ENCODE data around the gene ITPR1.

Gene ITPR1

GRCh38 chr3:4643904-4644547 lies 150.9 kb downstream of the ITPR1 start:
- no peak for DNase-seq (ENCODE audit: low spot score)

- DNase-seq (ENCODE audit: low spot score): no peak
Observed at GRCh38 chr3:4644951-4645350, 151.8 kb downstream of the ITPR1 start.

GRCh38 chr3:4645468-4645867 lies 152.3 kb downstream of the ITPR1 start:
- no peak for DNase-seq (ENCODE audit: low spot score)

GRCh38 chr3:4647411-4647810 lies 154.3 kb downstream of the ITPR1 start:
- DNase-seq (ENCODE audit: low spot score): no peak

GRCh38 chr3:4655145-4656045 lies 162.2 kb downstream of the ITPR1 start:
- no peak for DNase-seq (ENCODE audit: low spot score)

- DNase-seq (ENCODE audit: low spot score): peak; percentile 59
Observed at GRCh38 chr3:4656059-4656458, 162.9 kb downstream of the ITPR1 start.

GRCh38 chr3:4656626-4657328 lies 163.6 kb downstream of the ITPR1 start:
- no peak for DNase-seq (ENCODE audit: low spot score)

GRCh38 chr3:4660936-4661335 lies 167.8 kb downstream of the ITPR1 start:
- no peak for DNase-seq (ENCODE audit: low spot score)

- DNase-seq (ENCODE audit: low spot score): no peak
Observed at GRCh38 chr3:4664412-4664811, 171.3 kb downstream of the ITPR1 start.

GRCh38 chr3:4665197-4665596 lies 172.0 kb downstream of the ITPR1 start:
- DNase-seq (ENCODE audit: low spot score): no peak

- DNase-seq (ENCODE audit: low spot score): no peak
Observed at GRCh38 chr3:4666071-4666470, 172.9 kb downstream of the ITPR1 start.

- no peak for DNase-seq (ENCODE audit: low spot score)
Observed at GRCh38 chr3:4670352-4670751, 177.2 kb downstream of the ITPR1 start.

- DNase-seq (ENCODE audit: low spot score): no peak
Observed at GRCh38 chr3:4672725-4673275, 179.7 kb downstream of the ITPR1 start.

GRCh38 chr3:4674216-4674615 lies 181.1 kb downstream of the ITPR1 start:
- no peak for DNase-seq (ENCODE audit: low spot score)

- no peak for DNase-seq (ENCODE audit: low spot score)
Observed at GRCh38 chr3:4675704-4676103, 182.6 kb downstream of the ITPR1 start.

- DNase-seq (ENCODE audit: low spot score): no peak
Observed at GRCh38 chr3:4678320-4678719, 185.2 kb downstream of the ITPR1 start.

GRCh38 chr3:4680227-4680691 lies 187.1 kb downstream of the ITPR1 start:
- no peak for DNase-seq (ENCODE audit: low spot score)

GRCh38 chr3:4680871-4681300 lies 187.7 kb downstream of the ITPR1 start:
- DNase-seq (ENCODE audit: low spot score): no peak

GRCh38 chr3:4681301-4681700 lies 188.2 kb downstream of the ITPR1 start:
- no peak for DNase-seq (ENCODE audit: low spot score)

GRCh38 chr3:4684117-4684516 lies 191.0 kb downstream of the ITPR1 start:
- DNase-seq (ENCODE audit: low spot score): no peak

- DNase-seq (ENCODE audit: low spot score): no peak
Observed at GRCh38 chr3:4684976-4685375, 191.8 kb downstream of the ITPR1 start.

- no peak for DNase-seq (ENCODE audit: low spot score)
Observed at GRCh38 chr3:4685673-4686345, 192.7 kb downstream of the ITPR1 start.

Measured in putamen (tissue), 1 donor.